Measurements from ENCODE around the gene GNPTG.

The GNPTG gene

GRCh38 chr16:1348926-1349325, 2.8 kb upstream of the GNPTG start:
- no peaks in the 10 kb centered on the region for H3K36me3 ChIP-seq (replicated peaks; ENCODE audit: low read depth, low read length)
- no peak overlapping the region for H3K4me3 ChIP-seq (ENCODE audit: low read length)
- H3K9me3 ChIP-seq (ENCODE audit: insufficient read depth, low read length), result no peaks in the 10 kb centered on the region
- no peaks in the 10 kb centered on the region for H3K27me3 ChIP-seq (ENCODE audit: low read depth, low read length)
- no peak overlapping the region for H3K4me2 ChIP-seq (ENCODE audit: low read length)
- no peaks in the 10 kb centered on the region for H4K20me1 ChIP-seq (ENCODE audit: insufficient read depth, low read length)
- H3K4me1 ChIP-seq (ENCODE audit: low read length), result peaks cover 13% of the 10 kb centered on the region
- TF ChIP-seq CTCF (IDR thresholded peaks at IDR 0.05; ENCODE audit: low read depth, low read length) (no peak), EZH2phosphoT487 (IDR thresholded peaks at IDR 0.05; ENCODE audit: low read depth) (no peak)
- peaks cover 39% of the 10 kb centered on the region for H3K79me2 ChIP-seq (ENCODE audit: low read length)
- no peak overlapping the region for H2AFZ ChIP-seq (ENCODE audit: low read depth, low read length)
- no peak overlapping the region for H3K27ac ChIP-seq (ENCODE audit: low read length)
- no peak overlapping the region for H3K9ac ChIP-seq (ENCODE audit: low read length)

- no peaks in the 10 kb centered on the region for H3K9me3 ChIP-seq (ENCODE audit: insufficient read depth, low read length)
- H3K4me3 ChIP-seq (ENCODE audit: low read length), result no peak overlapping the region
- H3K27me3 ChIP-seq (ENCODE audit: low read depth, low read length), result no peaks in the 10 kb centered on the region
- H3K36me3 ChIP-seq (replicated peaks; ENCODE audit: low read depth, low read length), result no peaks in the 10 kb centered on the region
- peaks cover 41% of the 10 kb centered on the region for H3K79me2 ChIP-seq (ENCODE audit: low read length)
- TF ChIP-seq CTCF (IDR thresholded peaks at IDR 0.05; ENCODE audit: low read depth, low read length), result no peak
- TF ChIP-seq EZH2phosphoT487 (IDR thresholded peaks at IDR 0.05; ENCODE audit: low read depth), result no peak
- H2AFZ ChIP-seq (ENCODE audit: low read depth, low read length), result no peak overlapping the region
- H3K4me2 ChIP-seq (ENCODE audit: low read length), result no peak overlapping the region
- H4K20me1 ChIP-seq (ENCODE audit: insufficient read depth, low read length), result no peaks in the 10 kb centered on the region
- H3K27ac ChIP-seq (ENCODE audit: low read length), result no peak overlapping the region
- no peak overlapping the region for H3K9ac ChIP-seq (ENCODE audit: low read length)
- H3K4me1 ChIP-seq (ENCODE audit: low read length), result peaks cover 13% of the 10 kb centered on the region
These were observed 2.4 kb upstream of the GNPTG start for GRCh38 chr16:1349351-1349750.

- H4K20me1 ChIP-seq (ENCODE audit: insufficient read depth, low read length), result no peaks in the 10 kb centered on the region
- H3K79me2 ChIP-seq (ENCODE audit: low read length), result peaks cover 45% of the 10 kb centered on the region
- TF ChIP-seq EZH2phosphoT487 (IDR thresholded peaks at IDR 0.05; ENCODE audit: low read depth), result no peak
- TF ChIP-seq CTCF (IDR thresholded peaks at IDR 0.05; ENCODE audit: low read depth, low read length), result no peak
- peaks cover 13% of the 10 kb centered on the region for H3K4me1 ChIP-seq (ENCODE audit: low read length)
- H2AFZ ChIP-seq (ENCODE audit: low read depth, low read length), result no peak overlapping the region
- H3K4me3 ChIP-seq (ENCODE audit: low read length), result no peak overlapping the region
- no peaks in the 10 kb centered on the region for H3K27me3 ChIP-seq (ENCODE audit: low read depth, low read length)
- H3K9me3 ChIP-seq (ENCODE audit: insufficient read depth, low read length), result no peaks in the 10 kb centered on the region
- no peaks in the 10 kb centered on the region for H3K36me3 ChIP-seq (replicated peaks; ENCODE audit: low read depth, low read length)
- no peak overlapping the region for H3K4me2 ChIP-seq (ENCODE audit: low read length)
- no peak overlapping the region for H3K9ac ChIP-seq (ENCODE audit: low read length)
- H3K27ac ChIP-seq (ENCODE audit: low read length), result no peak overlapping the region
These were observed 1.8 kb upstream of the GNPTG start for GRCh38 chr16:1349951-1350350.

GRCh38 chr16:1350691-1351090, 1.0 kb upstream of the GNPTG start:
- H3K79me2 ChIP-seq (ENCODE audit: low read length), result peaks cover 53% of the 10 kb centered on the region
- no peaks in the 10 kb centered on the region for H3K27me3 ChIP-seq (ENCODE audit: low read depth, low read length)
- H3K36me3 ChIP-seq (replicated peaks; ENCODE audit: low read depth, low read length), result no peaks in the 10 kb centered on the region
- H4K20me1 ChIP-seq (ENCODE audit: insufficient read depth, low read length), result no peaks in the 10 kb centered on the region
- H3K9me3 ChIP-seq (ENCODE audit: insufficient read depth, low read length), result no peaks in the 10 kb centered on the region
- H3K4me2 ChIP-seq (ENCODE audit: low read length), result peak overlapping the region; percentile 69
- peak overlapping the region; percentile 87 for H3K4me3 ChIP-seq (ENCODE audit: low read length)
- no peak overlapping the region for H2AFZ ChIP-seq (ENCODE audit: low read depth, low read length)
- H3K27ac ChIP-seq (ENCODE audit: low read length), result no peak overlapping the region
- peak overlapping the region; percentile 84 for H3K9ac ChIP-seq (ENCODE audit: low read length)
- TF ChIP-seq CTCF (IDR thresholded peaks at IDR 0.05; ENCODE audit: low read depth, low read length) (no peak), EZH2phosphoT487 (IDR thresholded peaks at IDR 0.05; ENCODE audit: low read depth) (no peak)
- H3K4me1 ChIP-seq (ENCODE audit: low read length), result peaks cover 13% of the 10 kb centered on the region

Measured in OCI-LY3 (cell line).